Stimulated activated CD8-positive, alpha-beta memory T cell treated with anti-CD3 and anti-CD28 coated beads, Interleukin-7, amount 100 ng/mL, for 4 hours (primary cell): ENCODE measurements around the gene ZIC5.

Experiments
- DNase-seq, 2 donors: peaks; one replicate each; pipeline ENCODE4 v3.0.0-alpha.2; 2020; ENCODE audit warnings: low read depth in 2 of 2

Gene ZIC5

DNA sequence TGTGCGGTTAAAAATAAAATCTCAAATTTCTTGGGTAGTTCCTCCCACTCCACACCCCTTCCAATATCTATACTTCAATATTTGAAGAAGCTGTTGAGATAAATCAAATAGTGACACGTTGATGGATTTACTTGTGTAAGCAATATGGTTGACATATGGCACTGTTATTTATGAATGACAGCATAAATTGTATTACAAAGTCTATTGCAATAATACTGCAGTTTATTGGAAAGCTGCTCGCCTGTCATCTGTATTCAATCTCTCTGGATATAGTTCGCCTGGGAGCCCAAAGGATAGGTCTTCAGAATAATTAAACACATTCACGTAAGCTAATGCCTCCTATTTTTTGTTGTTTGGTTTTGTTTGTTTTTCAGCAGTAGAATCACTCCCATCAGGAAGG lies 5.0 kb upstream of the ZIC5 start:
- no peak for DNase-seq

GRCh38 chr13:99975626-99976025 lies 4.1 kb upstream of the ZIC5 start:
- DNase-seq = no peak

- DNase-seq = no peak
These were observed 3.5 kb upstream of the ZIC5 start for GRCh38 chr13:99974939-99975561.

GRCh38 chr13:99974296-99974938 lies 2.9 kb upstream of the ZIC5 start:
- no peak for DNase-seq

GRCh38 chr13:99973808-99974185 lies 2.2 kb upstream of the ZIC5 start:
- no peak for DNase-seq

DNA sequence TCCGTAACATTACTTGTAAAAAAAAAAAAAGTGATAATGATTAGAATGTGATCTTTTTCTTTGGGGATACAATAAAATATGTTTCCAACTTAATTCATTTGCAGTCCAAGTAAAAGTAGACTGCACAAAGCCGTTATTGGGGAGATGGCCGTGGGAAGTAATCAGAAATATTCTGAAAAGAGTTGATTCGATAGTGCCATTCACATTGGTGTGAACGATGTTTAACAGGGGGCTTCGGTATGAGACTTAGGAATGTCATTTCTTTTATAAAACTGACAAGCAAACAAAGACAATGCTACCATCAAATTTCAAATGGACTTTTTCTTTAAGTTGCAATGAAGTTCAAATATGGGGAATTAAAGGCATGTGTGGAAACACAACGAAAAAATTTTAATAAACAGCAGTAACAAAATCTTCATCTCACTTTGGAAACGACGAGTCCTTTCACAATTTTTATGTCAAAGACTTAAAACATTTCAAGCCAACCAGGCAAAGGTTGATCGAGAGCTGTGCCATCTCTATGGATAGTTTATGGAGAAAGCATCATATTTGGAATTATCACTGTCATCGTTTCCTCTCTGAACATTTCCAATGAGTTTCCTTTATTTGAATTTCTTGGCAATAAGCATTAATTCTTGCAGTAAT lies 1.7 kb upstream of the ZIC5 start:
- DNase-seq = no peak

GRCh38 chr13:99972190-99972731 lies 694 bp upstream of the ZIC5 start:
- DNase-seq = no peak

- no peak for DNase-seq
These were observed 654 bp downstream of the ZIC5 start for GRCh38 chr13:99970651-99971575.

GRCh38 chr13:99969919-99970650 lies 1.5 kb downstream of the ZIC5 start:
- DNase-seq = peak; percentile 46 to 53

- DNase-seq = no peak
These were observed 2.1 kb downstream of the ZIC5 start for GRCh38 chr13:99969453-99969918.

- DNase-seq = no peak
These were observed 2.8 kb downstream of the ZIC5 start for GRCh38 chr13:99968521-99969452.

DNA sequence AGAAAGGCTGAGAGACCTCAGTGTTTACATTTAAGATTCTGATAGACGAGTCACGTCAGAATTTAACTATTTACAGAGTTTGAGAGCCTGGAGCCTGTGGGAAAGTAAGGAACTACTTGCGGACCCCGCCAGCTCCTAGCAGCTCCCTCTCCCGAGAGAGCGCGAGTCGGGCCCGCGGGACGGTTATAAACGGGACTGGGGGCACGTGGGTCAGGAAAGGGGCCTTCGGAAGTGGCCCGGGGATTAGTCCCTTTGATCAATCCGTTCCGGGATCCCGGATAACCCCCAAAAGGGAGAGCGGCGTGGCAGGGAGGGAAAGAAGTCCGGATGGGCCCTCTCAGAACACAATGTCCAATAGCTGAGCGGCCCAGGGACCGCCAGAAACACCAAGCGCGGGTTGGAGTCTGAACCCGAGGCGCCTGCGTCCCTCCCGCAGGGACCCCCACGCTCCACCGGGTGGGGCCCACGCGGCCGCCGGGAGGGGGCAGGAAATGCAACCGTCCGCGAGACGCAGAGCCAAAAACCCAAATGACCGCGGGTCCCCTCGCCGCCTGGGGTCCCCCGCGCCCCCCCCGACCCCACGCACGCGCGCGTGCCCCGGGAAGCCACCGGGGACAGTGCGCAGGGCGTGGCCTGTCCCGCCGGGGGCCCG lies 3.6 kb downstream of the ZIC5 start:
- no peak for DNase-seq

DNA sequence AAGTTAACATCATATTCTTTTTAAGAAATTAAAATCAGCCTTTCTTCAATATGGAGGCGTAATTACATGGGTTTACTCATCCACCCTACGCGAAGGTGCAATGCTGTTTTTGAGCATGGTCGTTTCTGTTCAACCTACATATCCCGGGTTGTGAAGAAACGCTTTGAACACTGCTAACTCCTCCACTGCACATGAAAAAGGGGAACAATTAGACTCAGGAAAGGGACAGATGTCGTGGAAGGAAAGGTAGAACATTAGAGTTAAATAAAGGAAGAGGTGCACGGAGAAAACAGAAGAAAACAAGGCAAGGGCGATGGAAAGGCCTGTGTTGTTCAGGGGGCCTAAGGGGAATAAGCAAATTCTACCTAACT lies 4.1 kb downstream of the ZIC5 start:
- no peak for DNase-seq

DNA sequence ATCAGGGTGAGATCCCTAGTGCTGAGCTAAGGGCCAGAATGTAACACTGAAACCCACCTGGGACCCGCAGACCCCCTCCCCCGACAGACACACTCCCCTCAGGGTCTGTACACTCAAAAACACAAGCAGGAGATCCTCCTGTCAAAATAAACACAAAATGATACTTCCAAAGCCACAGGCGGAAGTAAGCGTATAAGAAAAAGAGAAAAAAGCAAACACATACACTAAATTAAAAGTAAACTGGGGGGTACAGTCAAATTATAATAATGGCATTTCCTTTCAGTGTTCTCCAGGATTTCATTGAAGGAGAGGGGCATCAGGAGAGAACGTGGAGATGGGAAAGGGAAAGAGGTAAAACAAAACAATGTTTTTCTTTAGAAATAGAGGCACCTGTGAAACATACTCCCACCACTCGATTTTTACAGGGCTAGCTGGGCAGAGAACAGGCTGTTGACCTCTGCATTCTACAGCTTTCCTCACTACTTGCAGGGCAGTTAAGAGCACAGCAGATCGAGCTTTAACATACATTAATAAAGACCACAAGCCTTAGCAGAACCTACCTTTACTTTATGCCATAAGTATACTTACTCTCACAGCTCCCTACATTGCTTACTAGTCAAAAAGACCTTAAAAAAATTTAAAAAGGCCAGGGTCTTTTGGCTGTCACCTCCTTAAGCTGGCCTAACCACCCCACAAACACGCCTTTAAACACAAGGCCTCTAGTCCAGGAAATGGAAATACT lies 5.3 kb downstream of the ZIC5 start:
- DNase-seq = no peak

DNA sequence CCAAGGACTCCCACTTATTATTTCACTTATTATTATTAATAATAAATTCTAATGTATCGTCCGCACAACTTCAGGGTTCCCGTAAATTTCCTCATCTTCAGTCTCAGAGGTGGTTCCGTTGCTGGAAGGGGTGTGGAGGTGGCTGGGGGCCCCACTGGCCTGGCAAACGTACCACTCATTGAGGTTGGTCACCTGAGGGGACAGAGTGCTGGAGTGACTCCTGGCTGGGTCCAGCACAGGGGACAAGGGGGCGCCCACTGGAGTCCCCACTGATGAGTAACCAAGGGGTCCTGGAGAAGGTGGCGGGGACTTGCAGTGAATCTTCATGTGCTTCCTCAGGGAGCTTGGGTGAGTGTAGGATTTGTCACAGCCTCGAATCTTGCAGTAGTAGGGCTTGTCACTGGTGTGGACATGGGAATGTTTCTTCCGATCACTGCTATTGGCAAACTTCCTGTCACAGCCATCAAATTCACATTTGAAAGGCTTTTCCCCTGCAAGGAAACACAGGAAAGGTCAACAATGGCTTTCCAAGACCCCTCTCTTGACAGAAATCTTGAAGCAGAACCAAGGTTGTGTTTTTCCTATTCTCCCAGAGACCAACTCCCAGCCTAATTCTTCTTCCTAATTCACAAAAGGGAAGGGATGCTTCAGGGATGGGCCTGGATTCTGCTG lies 6.1 kb downstream of the ZIC5 start:
- DNase-seq = no peak

- no peak for DNase-seq
These were observed 7.7 kb downstream of the ZIC5 start for GRCh38 chr13:99963816-99964339.

DNA sequence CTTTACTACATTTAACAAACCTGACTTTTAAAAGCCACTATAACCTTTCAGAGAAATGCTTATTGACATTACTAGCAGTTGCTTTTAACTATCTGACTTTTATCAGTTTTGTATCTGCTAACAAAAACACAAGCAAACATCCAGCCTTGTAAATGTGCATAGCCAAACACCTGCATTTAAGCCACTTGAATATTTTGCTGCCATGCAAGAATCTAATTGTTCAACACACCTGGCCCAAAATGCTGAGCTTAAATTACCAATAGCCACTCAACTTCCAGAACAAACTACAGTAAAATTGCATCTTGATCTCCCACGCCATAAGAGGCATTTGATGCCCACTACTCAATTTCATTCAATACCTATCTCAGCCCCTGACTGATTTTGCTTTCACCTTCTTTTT lies 9.3 kb downstream of the ZIC5 start:
- no peak for DNase-seq

GRCh38 chr13:99961636-99962035 lies 9.9 kb downstream of the ZIC5 start:
- no peak for DNase-seq
